IMR-90 (cell line): ENCODE measurements around the gene ANXA3. TPM values are rescaled to one million over a fixed set of nuclear protein-coding genes. Genes with fewer than 3 reads are reported as not detected.

Experiments used
- ATAC-seq: fragments of 200-7000 bp; cut with Tn5 transposase; 2 replicates; pipeline ENCODE4 v1.9.1; 2020; ENCODE audit warnings: low read depth, mild to moderate bottlenecking, moderate library complexity
- BruUV-seq: library from RNA; stranded (reverse); fragments of 400-500 nt; replicated peaks from 2 replicates; lab custom pipeline; 2021; lab: Mats Ljungman, UMichigan
- CTCF ChIA-PET: fragments of 300-600 bp; formaldehyde crosslinking; extraction: SDS; loops from one replicate; lab custom pipeline; 2021; ENCODE audit warnings: antibody characterized with exemption; lab: Yijun Ruan, JAX
- POLR2A ChIA-PET: fragments of 300-600 bp; sonication (Branson Sonifier 250); formaldehyde crosslinking; loops from one replicate; lab custom pipeline; 2022; ENCODE audit warnings: antibody characterized with exemption; ENCODE audit not compliant: unreplicated experiment; lab: Charles Lee
- DNase-seq: peaks from one replicate; pipeline ENCODE4 v3.0.0; 2013
- H2AFZ ChIP-seq: replicated peaks from 2 replicates; pipeline ENCODE3; 2013; ENCODE audit warnings: low read length, mild to moderate bottlenecking; ENCODE audit not compliant: poor library complexity
- H2AK5ac ChIP-seq: 2 replicates; pipeline ENCODE4 v1.6.1; 2013; ENCODE audit warnings: low read depth, low read length, inconsistent platforms
- H2AK9ac ChIP-seq: replicated peaks from 2 replicates; pipeline ENCODE3; 2013; ENCODE audit warnings: mild to moderate bottlenecking, low read depth, low read length, moderate library complexity; ENCODE audit not compliant: poor library complexity
- H2BK120ac ChIP-seq: 2 replicates; pipeline ENCODE4 v1.6.1; 2013; ENCODE audit warnings: low read depth, low read length, inconsistent platforms
- H2BK15ac ChIP-seq: 3 replicates; pipeline ENCODE4 v1.6.1; 2013; ENCODE audit warnings: low read depth, low read length, inconsistent platforms
- H2BK20ac ChIP-seq: 2 replicates; pipeline ENCODE4 v1.6.1; 2013; ENCODE audit warnings: low read depth, mild to moderate bottlenecking, inconsistent platforms, low read length, moderate library complexity
- H2BK5ac ChIP-seq: 2 replicates; pipeline ENCODE4 v1.6.1; 2013; ENCODE audit warnings: mild to moderate bottlenecking, low read depth, low read length, inconsistent platforms; ENCODE audit not compliant: poor library complexity, severe bottlenecking
- H3K14ac ChIP-seq: replicated peaks from 2 replicates; pipeline ENCODE4 v1.6.1; 2013; ENCODE audit warnings: low read depth, low read length, inconsistent platforms
- H3K18ac ChIP-seq: 2 replicates; pipeline ENCODE4 v1.6.1; 2013; ENCODE audit warnings: low read depth, low read length, control low read depth
- H3K23ac ChIP-seq: 2 replicates; pipeline ENCODE4 v1.6.1; 2013; ENCODE audit warnings: low read depth, low read length, inconsistent platforms
- H3K27ac ChIP-seq: 2 replicates; pipeline ENCODE4 v1.5.1; 2013; ENCODE audit warnings: mild to moderate bottlenecking, control low read depth, low read length; ENCODE audit not compliant: insufficient read depth
- H3K27me3 ChIP-seq: 2 replicates; pipeline ENCODE4 v1.6.1; 2013; ENCODE audit warnings: low read length; ENCODE audit not compliant: control insufficient read depth, insufficient read depth
- H3K36me3 ChIP-seq: 2 replicates; pipeline ENCODE4 v1.6.1; 2013; ENCODE audit warnings: low read length, mixed read lengths; ENCODE audit not compliant: control insufficient read depth, insufficient read depth
- H3K4ac ChIP-seq: 2 replicates; pipeline ENCODE4 v1.6.1; 2013; ENCODE audit warnings: low read depth, low read length, inconsistent platforms
- H3K4me1 ChIP-seq: 2 replicates; pipeline ENCODE4 v1.6.1; 2013; ENCODE audit warnings: low read length, mixed read lengths; ENCODE audit not compliant: control insufficient read depth, insufficient read depth
- H3K4me2 ChIP-seq: 2 replicates; pipeline ENCODE4 v1.6.1; 2013; ENCODE audit warnings: low read depth, mild to moderate bottlenecking, control low read depth, low read length, moderate library complexity
- H3K4me3 ChIP-seq: 2 replicates; pipeline ENCODE4 v1.5.1; 2013; ENCODE audit warnings: low read depth, mild to moderate bottlenecking, control low read depth, low read length, moderate library complexity; ENCODE audit not compliant: insufficient read depth
- H3K56ac ChIP-seq: 2 replicates; pipeline ENCODE4 v1.6.1; 2013; ENCODE audit warnings: low read length, inconsistent platforms; ENCODE audit not compliant: insufficient read depth; ENCODE audit errors: extremely low read depth
- H3K79me1 ChIP-seq, 2 experiments: 2 replicates each; pipeline ENCODE4 v1.6.1; 2013; ENCODE audit warnings: low read length in 2 of 2, inconsistent platforms in 1 of 2, low read depth in 1 of 2
- H3K9ac ChIP-seq: 2 replicates; pipeline ENCODE4 v1.6.1; 2013; ENCODE audit warnings: low read depth, low read length, control low read depth
- H3K9me1 ChIP-seq: 2 replicates; pipeline ENCODE4 v1.6.1; 2013; ENCODE audit warnings: low read length, inconsistent platforms; ENCODE audit not compliant: insufficient read depth
- H3K9me3 ChIP-seq: 2 replicates; pipeline ENCODE4 v1.6.1; 2013; ENCODE audit warnings: low read length; ENCODE audit not compliant: control insufficient read depth, insufficient read depth
- H4K20me1 ChIP-seq: 2 replicates; pipeline ENCODE4 v1.6.1; 2013; ENCODE audit warnings: low read length, inconsistent platforms; ENCODE audit not compliant: insufficient read depth
- H4K5ac ChIP-seq: 2 replicates; pipeline ENCODE4 v1.6.1; 2013; ENCODE audit warnings: mild to moderate bottlenecking, low read depth, low read length, control low read depth
- H4K8ac ChIP-seq, 2 experiments: 2 replicates each; pipeline ENCODE4 v1.6.1; 2013; ENCODE audit warnings: low read depth in 2 of 2, low read length in 2 of 2, control low read depth in 1 of 2, inconsistent platforms in 1 of 2
- H4K91ac ChIP-seq: 2 replicates; pipeline ENCODE4 v1.6.1; 2013; ENCODE audit warnings: low read depth, low read length, inconsistent platforms; ENCODE audit not compliant: insufficient read depth
- CEBPB ChIP-seq: IDR thresholded peaks from 2 replicates; pipeline ENCODE4 v1.6.1; 2012; ENCODE audit warnings: low read depth, low read length, improper control_type of control experiment
- FOS ChIP-seq: fragments of 150-350 bp; IDR thresholded peaks from 2 replicates; pipeline ENCODE4 v1.6.1; 2016; ENCODE audit warnings: low read depth, low read length
- MAFK ChIP-seq: IDR thresholded peaks from 2 replicates; pipeline ENCODE4 v1.6.1; 2012; ENCODE audit warnings: low read depth, low read length, improper control_type of control experiment
- WGBS, 2 experiments: methylation state at CpG; one replicate each; pipeline versions ENCODE4 v1.1.5 to v1.1.7; 2013; ENCODE audit warnings: missing lambda C conversion rate in 2 of 2; ENCODE audit not compliant: insufficient read length in 1 of 2; ENCODE audit errors: extremely low coverage in 2 of 2; 5-methylcytosine and 5-hydroxymethylcytosine counted together
- dilution Hi-C: fragments of 300-500 bp; cut with HindIII; formaldehyde crosslinking; loops from one replicate; pipeline ENCODE4 v1.14.3; 2018; ENCODE audit warnings: low sequenced_read_pairs; ENCODE audit not compliant: unreplicated experiment
- in situ Hi-C: fragments of 300-500 bp; cut with MboI; formaldehyde crosslinking; loops from 3 replicates; pipeline ENCODE4 v1.14.3; 2019; ENCODE audit warnings: low sequenced_read_pairs, inconsistent platforms, mixed read lengths
- intact Hi-C: fragments of 100-400 bp; cut with micrococcal nuclease; formaldehyde crosslinking; loops from 2 replicates; pipeline ENCODE4 v1.10.0; 2022
- polyA plus RNA-seq, 3 experiments: library from polyadenylated mRNA; depleted of rRNA; stranded (reverse); fragments of >200 nt; gene quantifications; 2 replicates each; pipeline ENCODE4 v1.2.3, GENCODE V29; 2012; ENCODE audit warnings: low replicate concordance in 1 of 3
- total RNA-seq: library from RNA; depleted of rRNA; stranded (reverse); fragments of >200 nt; gene quantifications from 2 replicates; pipeline ENCODE4 v1.2.3, GENCODE V29; 2012

ANXA3 gene
- total and polyA plus RNA-seq, 2 of the 4 experiments (the other 2 are of a cell fraction) = 4.2 to 5.0 TPM

- Histone ChIP-seq H2AK5ac (no peak overlapping the region), H4K8ac (no peak overlapping the region), H3K4me1 (no peaks in the 10 kb centered on the region), H3K27ac (no peak overlapping the region), H3K4ac (no peak overlapping the region), H3K27me3 (no peaks in the 10 kb centered on the region), H3K4me2 (no peak overlapping the region), H3K18ac (no peak overlapping the region), H3K9ac (no peak overlapping the region), H3K9me1 (no peaks in the 10 kb centered on the region; the same call in 1 of the 2 replicates), H3K79me1 (no peaks in the 10 kb centered on the region), H3K9me3 (no peaks in the 10 kb centered on the region), H4K5ac (no peak overlapping the region), H3K56ac (no peak overlapping the region), H3K36me3 (no peaks in the 10 kb centered on the region), H2AK9ac (no peak overlapping the region), H2BK15ac (no peak overlapping the region), H2AFZ (no peak overlapping the region), H2BK20ac (no peak overlapping the region), H3K14ac (no peak overlapping the region; the same call in 1 of the 2 replicates), H4K91ac (no peak overlapping the region), H2BK5ac (no peak overlapping the region), H4K20me1 (no peaks in the 10 kb centered on the region), H3K23ac (no peak overlapping the region), H2BK120ac (no peak overlapping the region), H3K4me3 (no peak overlapping the region)
- in situ Hi-C loops = no loop called here
- DNase-seq (no peak), ATAC-seq (no peak)
- ChIA-PET POLR2A (no interaction called here), CTCF (interaction anchor here (0.7 kb wide), 1 partner anchor 27 kb away, joined by 3 read pairs; no protein-coding TSS in a partner anchor)
- 52% methylated on average over 3 of the region's 4 CpGs; no CpG with 5 or more reads in 1 of the 2 experiments for WGBS, 2 experiments
- TF ChIP-seq MAFK = no peak
- no peak for TF ChIP-seq CEBPB
- TF ChIP-seq FOS = no peak
- BruUV-seq = no TSS peak
- dilution Hi-C loops = no loop called here
- intact Hi-C loops = no loop called here
Measured at GRCh38 chr4:78588894-78589545, 37.5 kb downstream of the ANXA3 start.
